ENCODE data around the gene ST3GAL3.

DNA sequence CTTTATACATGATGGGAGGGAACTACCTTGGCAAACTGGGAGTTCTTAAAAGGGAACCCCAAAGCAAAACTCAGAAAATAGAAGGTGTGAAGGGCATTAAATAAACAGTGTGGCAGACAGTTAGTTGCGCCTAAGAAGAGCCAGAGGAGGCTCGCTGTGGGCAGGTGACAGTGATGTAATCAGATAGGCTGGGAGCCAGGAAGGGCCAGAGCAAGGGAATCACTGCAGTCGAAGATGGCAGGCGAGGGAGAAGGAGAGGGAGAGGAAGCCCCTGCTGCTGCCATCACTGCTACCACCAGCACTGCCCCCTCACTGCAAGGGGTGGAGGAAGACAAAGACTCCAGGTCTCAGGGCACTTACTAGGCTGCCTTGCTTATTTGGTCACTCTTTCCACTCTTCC, 97.2 kb downstream of the ST3GAL3 start:
- TF ChIP-seq CTCF (optimal IDR thresholded peaks at IDR 0.05 in 1 of 3, IDR thresholded peaks at IDR 0.05 in 1 of 3, conservative IDR thresholded peaks at IDR 0.05 in 1 of 3; ENCODE audit: extremely low read depth in 1 of 3, insufficient read depth in 2 of 3, low read length in 3 of 3) (no peak), EZH2 (IDR thresholded peaks at IDR 0.05; ENCODE audit: low read length) (no peak)

Measured in keratinocyte (primary cell).